ENCODE data around the gene GCLM. TPM values are rescaled to one million over a fixed set of nuclear protein-coding genes. Genes with fewer than 3 reads are reported as not detected.

GCLM gene
- total RNA-seq, 1 donor: 27.5 TPM

GRCh38 chr1:93882269-93882668 lies 27.0 kb downstream of the GCLM start:
- Histone ChIP-seq H3K36me3 (ENCODE audit: insufficient read depth, low read length) (peaks cover 18% of the 10 kb centered on the region), H3K4me1 (ENCODE audit: insufficient read depth, low read length) (peaks cover 9% of the 10 kb centered on the region), H3K27me3 (ENCODE audit: insufficient read depth, low read length) (no peaks in the 10 kb centered on the region), H3K9me3 (ENCODE audit: low read depth, low read length) (no peaks in the 10 kb centered on the region), H3K79me2 (ENCODE audit: insufficient read depth, low read length) (peaks cover 22% of the 10 kb centered on the region), H3K27ac (ENCODE audit: low read depth, low read length) (no peak overlapping the region), H3K4me2 (ENCODE audit: insufficient read depth, low read length) (no peak overlapping the region), H3K4me3 (ENCODE audit: insufficient read depth, low read length) (no peak overlapping the region), H4K20me1 (ENCODE audit: insufficient read depth, low read length) (no peaks in the 10 kb centered on the region), H2AFZ (ENCODE audit: low read length) (no peak overlapping the region)
- no peak for TF ChIP-seq CTCF (IDR thresholded peaks at IDR 0.05; ENCODE audit: extremely low read depth, low read depth, low read length)
- DNase-seq (ENCODE audit: insufficient read length, low spot score, missing footprints): no peak

DNA sequence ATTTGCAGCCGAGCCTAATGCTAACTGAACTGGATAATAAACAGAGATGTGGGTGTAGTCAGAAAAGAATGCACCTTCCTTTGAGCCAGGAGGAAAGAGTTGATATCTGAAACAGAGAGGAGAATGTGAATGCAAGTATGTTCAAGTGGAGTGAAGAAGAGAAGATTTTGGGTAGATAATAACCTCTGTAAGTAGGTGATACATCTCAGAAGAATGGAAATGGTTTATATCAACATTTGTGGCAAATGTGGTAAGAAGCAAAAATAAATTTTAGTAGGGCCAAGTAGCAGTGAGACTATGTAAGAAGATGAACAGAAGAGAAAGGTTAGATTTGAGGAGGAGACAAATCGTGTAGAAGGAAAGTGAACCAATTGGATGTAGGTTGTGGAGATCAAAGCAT lies 28.5 kb downstream of the GCLM start:
- H3K9me3 ChIP-seq (ENCODE audit: low read depth, low read length): no peaks in the 10 kb centered on the region
- peaks cover 5% of the 10 kb centered on the region for H4K20me1 ChIP-seq (ENCODE audit: insufficient read depth, low read length)
- no peak overlapping the region for H3K4me2 ChIP-seq (ENCODE audit: insufficient read depth, low read length)
- H2AFZ ChIP-seq (ENCODE audit: low read length): no peak overlapping the region
- no peaks in the 10 kb centered on the region for H3K27me3 ChIP-seq (ENCODE audit: insufficient read depth, low read length)
- DNase-seq (ENCODE audit: insufficient read length, low spot score, missing footprints): no peak
- no peak overlapping the region for H3K4me3 ChIP-seq (ENCODE audit: insufficient read depth, low read length)
- peaks cover 36% of the 10 kb centered on the region for H3K79me2 ChIP-seq (ENCODE audit: insufficient read depth, low read length)
- H3K4me1 ChIP-seq (ENCODE audit: insufficient read depth, low read length): peaks cover 11% of the 10 kb centered on the region
- no peak for TF ChIP-seq CTCF (IDR thresholded peaks at IDR 0.05; ENCODE audit: extremely low read depth, low read depth, low read length)
- peaks cover 28% of the 10 kb centered on the region for H3K36me3 ChIP-seq (ENCODE audit: insufficient read depth, low read length)
- no peak overlapping the region for H3K27ac ChIP-seq (ENCODE audit: low read depth, low read length)

DNA sequence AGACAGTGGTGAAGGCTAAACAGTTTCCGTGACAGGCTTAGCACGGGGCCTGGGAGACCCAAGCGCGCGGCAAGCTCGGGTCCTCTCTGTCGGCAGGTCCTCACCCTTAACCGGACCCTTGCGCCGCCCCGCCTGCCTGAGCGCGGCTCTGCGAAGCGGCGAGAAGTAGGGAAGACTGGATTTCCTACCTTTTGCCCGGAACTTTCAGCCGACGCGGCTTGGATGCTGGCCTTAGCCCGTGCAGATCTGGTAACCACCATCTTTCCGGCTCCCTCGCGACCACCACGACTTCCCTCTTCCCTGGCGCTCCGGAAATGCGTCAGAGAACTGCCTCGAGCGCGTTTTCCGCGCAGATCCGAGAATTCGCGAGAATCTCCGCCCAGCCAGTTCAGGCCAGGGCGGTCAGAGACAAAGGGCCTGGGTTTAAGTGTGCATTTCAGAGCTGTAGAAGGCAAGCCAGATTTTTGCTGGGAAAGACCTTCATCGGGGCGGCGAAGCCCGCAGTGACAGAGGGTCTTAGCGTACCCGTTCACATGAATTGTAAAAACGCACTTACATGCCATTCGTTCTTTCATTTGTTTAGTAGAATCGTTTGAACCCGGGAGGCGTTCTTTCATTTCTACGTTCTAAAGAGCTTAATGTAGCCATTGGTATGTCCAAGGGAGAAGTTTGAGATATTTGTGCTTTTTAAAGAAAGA lies 30.2 kb downstream of the GCLM start, which contains the start of gene DNTTIP2:
TSS of gene DNTTIP2 (minus strand) at position 318 of the 698 bp plus-strand sequence. CDS start at position 260, 58 bp downstream.
- Histone ChIP-seq H3K79me2 (ENCODE audit: insufficient read depth, low read length) (peaks cover 40% of the 10 kb centered on the region), H3K4me3 (ENCODE audit: insufficient read depth, low read length) (peak within 1 kb of the TSS; percentile 95), H4K20me1 (ENCODE audit: insufficient read depth, low read length) (peaks cover 5% of the 10 kb centered on the region), H3K4me1 (ENCODE audit: insufficient read depth, low read length) (peaks cover 11% of the 10 kb centered on the region), H3K36me3 (ENCODE audit: insufficient read depth, low read length) (peaks cover 42% of the 10 kb centered on the region), H3K27me3 (ENCODE audit: insufficient read depth, low read length) (no peaks in the 10 kb centered on the region), H2AFZ (ENCODE audit: low read length) (peak within 1 kb of the TSS; percentile 94), H3K27ac (ENCODE audit: low read depth, low read length) (peak within 1 kb of the TSS; percentile 95), H3K4me2 (ENCODE audit: insufficient read depth, low read length) (peak within 1 kb of the TSS; percentile 95), H3K9me3 (ENCODE audit: low read depth, low read length) (no peaks in the 10 kb centered on the region)
- DNase-seq (ENCODE audit: insufficient read length, low spot score, missing footprints): peak; percentile 93
- no peak for TF ChIP-seq CTCF (IDR thresholded peaks at IDR 0.05; ENCODE audit: extremely low read depth, low read depth, low read length)

GRCh38 chr1:93878501-93878888 lies 30.7 kb downstream of the GCLM start:
- DNase-seq (ENCODE audit: insufficient read length, low spot score, missing footprints): peak; percentile 18
- peaks cover 44% of the 10 kb centered on the region for H3K36me3 ChIP-seq (ENCODE audit: insufficient read depth, low read length)
- TF ChIP-seq CTCF (IDR thresholded peaks at IDR 0.05; ENCODE audit: extremely low read depth, low read depth, low read length): no peak

More at GRCh38 chr1:93878501-93878888, 30.7 kb downstream of the GCLM start:
- Histone ChIP-seq H3K27ac (ENCODE audit: low read depth, low read length) (peak overlapping the region; percentile 95), H4K20me1 (ENCODE audit: insufficient read depth, low read length) (peaks cover 9% of the 10 kb centered on the region), H3K4me3 (ENCODE audit: insufficient read depth, low read length) (peak overlapping the region; percentile 95), H3K9me3 (ENCODE audit: low read depth, low read length) (no peaks in the 10 kb centered on the region), H2AFZ (ENCODE audit: low read length) (peak overlapping the region; percentile 94), H3K79me2 (ENCODE audit: insufficient read depth, low read length) (peaks cover 40% of the 10 kb centered on the region), H3K4me1 (ENCODE audit: insufficient read depth, low read length) (peaks cover 11% of the 10 kb centered on the region), H3K27me3 (ENCODE audit: insufficient read depth, low read length) (no peaks in the 10 kb centered on the region), H3K4me2 (ENCODE audit: insufficient read depth, low read length) (peak overlapping the region; percentile 95)
